HG03039 (cell line): ENCODE measurements around the gene GAST.

Source experiments
- ATAC-seq: cut with Tn5 transposase; IDR thresholded peaks from one replicate; pipeline ENCODE4 v1.9.1; 2021; ENCODE audit warnings: mild to moderate bottlenecking, moderate library complexity; ENCODE audit not compliant: unreplicated experiment

The GAST gene

GRCh38 chr17:41738801-41739112 lies 26.6 kb downstream of the GAST start:
- no peak for ATAC-seq

GRCh38 chr17:41739661-41740352 lies 27.7 kb downstream of the GAST start:
- no peak for ATAC-seq

GRCh38 chr17:41740506-41740905 lies 28.4 kb downstream of the GAST start:
- ATAC-seq: no peak

GRCh38 chr17:41741709-41742108 lies 29.6 kb downstream of the GAST start:
- no peak for ATAC-seq

- ATAC-seq: no peak
Measured at GRCh38 chr17:41748275-41748674, 36.1 kb downstream of the GAST start.

GRCh38 chr17:41750862-41751261 lies 38.7 kb downstream of the GAST start:
- ATAC-seq: no peak

- ATAC-seq: no peak
Measured at GRCh38 chr17:41751288-41751687, 39.2 kb downstream of the GAST start.

- ATAC-seq: no peak
Measured at GRCh38 chr17:41754066-41754465, 41.9 kb downstream of the GAST start.

- no peak for ATAC-seq
Measured at GRCh38 chr17:41758601-41759000, 46.5 kb downstream of the GAST start.

- ATAC-seq: no peak
Measured at GRCh38 chr17:41760878-41761277, 48.7 kb downstream of the GAST start.

GRCh38 chr17:41762391-41762790 lies 50.3 kb downstream of the GAST start:
- no peak for ATAC-seq

- ATAC-seq: no peak
Measured at GRCh38 chr17:41762841-41763240, 50.7 kb downstream of the GAST start.

GRCh38 chr17:41763327-41763726 lies 51.2 kb downstream of the GAST start:
- ATAC-seq: no peak
